ENCODE measurements around the gene HSPA12B. TPM values are rescaled to one million over a fixed set of nuclear protein-coding genes. Genes with fewer than 3 reads are reported as not detected.

HSPA12B gene
- total and polyA plus RNA-seq, 2 of the 4 experiments (the other 2 are of a cell fraction), result not detected

- Histone ChIP-seq H2BK5ac (ENCODE audit: low read depth, low read length, poor library complexity, severe bottlenecking) (peak overlapping the region; percentile 90), H4K20me1 (ENCODE audit: insufficient read depth, low read length) (no peaks in the 10 kb centered on the region), H2AK9ac (replicated peaks; ENCODE audit: low read depth, low read length, poor library complexity) (peak overlapping the region; percentile 42), H2AFZ (replicated peaks; ENCODE audit: low read length, poor library complexity) (peak overlapping the region; percentile 91), H4K91ac (ENCODE audit: insufficient read depth, low read depth, low read length) (no peak overlapping the region), H4K5ac (ENCODE audit: low read depth, low read length) (peak overlapping the region; percentile 36), H3K36me3 (ENCODE audit: control insufficient read depth, insufficient read depth, low read length) (peaks cover 11% of the 10 kb centered on the region), H3K4me2 (ENCODE audit: low read depth, low read length) (peak overlapping the region; percentile 92; the same call in 1 of the 2 replicates), H2BK120ac (ENCODE audit: low read depth, low read length) (peak overlapping the region; percentile 22), H3K23ac (ENCODE audit: low read depth, low read length) (peak overlapping the region; percentile 67; the same call in 1 of the 2 replicates), H3K27ac (ENCODE audit: insufficient read depth, low read length) (peak overlapping the region; percentile 95), H3K14ac (replicated peaks; ENCODE audit: low read depth, low read length) (peak overlapping the region; percentile 54; the same call in 1 of the 2 replicates), H3K18ac (ENCODE audit: low read depth, low read length) (no peak overlapping the region), H3K9me3 (ENCODE audit: control insufficient read depth, insufficient read depth, low read length) (no peaks in the 10 kb centered on the region), H2BK20ac (ENCODE audit: low read depth, low read length) (no peak overlapping the region), H2AK5ac (ENCODE audit: low read depth, low read length) (peak overlapping the region; percentile 29), H3K56ac (ENCODE audit: extremely low read depth, insufficient read depth, low read length) (no peak overlapping the region), H2BK15ac (ENCODE audit: low read depth, low read length) (peak overlapping the region; percentile 87; the same call in 1 of the 3 replicates), H3K9ac (ENCODE audit: low read depth, low read length) (peak overlapping the region; percentile 80; the same call in 1 of the 2 replicates), H3K4ac (ENCODE audit: low read depth, low read length) (peak overlapping the region; percentile 95; the same call in 1 of the 2 replicates), H3K9me1 (ENCODE audit: insufficient read depth, low read length) (peaks cover 15% of the 10 kb centered on the region), H4K8ac (ENCODE audit: low read depth in 2 of 2, low read length in 2 of 2) (peak overlapping the region; percentile 74 to 92), H3K27me3 (ENCODE audit: control insufficient read depth, insufficient read depth, low read length) (no peaks in the 10 kb centered on the region), H3K79me1 (ENCODE audit: low read depth in 1 of 2, low read length in 2 of 2) (peaks cover 31 to 45% of the 10 kb centered on the region in 2 experiments), H3K4me1 (ENCODE audit: control insufficient read depth, insufficient read depth, low read length) (peaks cover 26% of the 10 kb centered on the region), H3K4me3 (ENCODE audit: insufficient read depth, low read depth, low read length) (peak overlapping the region; percentile 82; the same call in 1 of the 2 replicates)
- BruUV-seq (replicated peaks), result no TSS peak
- CTCF ChIA-PET, result no interaction called here
- 87% methylated on average over 3 of the region's 25 CpGs; no CpG with 5 or more reads in 1 of the 2 experiments for WGBS, 2 experiments (ENCODE audit: extremely low coverage in 2 of 2, insufficient read length in 1 of 2)
- dilution Hi-C loops (cut with HindIII; ENCODE audit: low sequenced_read_pairs, unreplicated experiment), result no loop called here
- POLR2A ChIA-PET (ENCODE audit: unreplicated experiment), result no interaction called here
- intact Hi-C loops (cut with micrococcal nuclease), result no loop called here
- no peak for DNase-seq
- ATAC-seq (ENCODE audit: low read depth), result no peak
- in situ Hi-C loops (cut with MboI; ENCODE audit: low sequenced_read_pairs), result no loop called here
- TF ChIP-seq MAFK (IDR thresholded peaks at IDR 0.05; ENCODE audit: low read depth, low read length) (no peak), SMC3 (IDR thresholded peaks at IDR 0.05; ENCODE audit: low read depth, low read length) (no peak), FOS (IDR thresholded peaks at IDR 0.05; ENCODE audit: low read depth, low read length) (no peak), RAD21 (IDR thresholded peaks at IDR 0.05; ENCODE audit: low read length) (no peak), MAZ (IDR thresholded peaks at IDR 0.05; ENCODE audit: borderline replicate concordance, low read depth, low read length) (no peak), RCOR1 (IDR thresholded peaks at IDR 0.05; ENCODE audit: insufficient replicate concordance, low read length) (no peak), CEBPB (IDR thresholded peaks at IDR 0.05; ENCODE audit: low read depth, low read length) (no peak), ELK1 (IDR thresholded peaks at IDR 0.05; ENCODE audit: borderline replicate concordance, low read depth, low read length) (no peak), USF2 (IDR thresholded peaks at IDR 0.05; ENCODE audit: low read depth, low read length) (no peak), POLR2A (IDR thresholded peaks at IDR 0.05; ENCODE audit: low read depth, low read length) (no peak), CTCF (conservative IDR thresholded peaks at IDR 0.05; ENCODE audit: low read depth, low read length) (no peak), NFE2L2 (IDR thresholded peaks at IDR 0.05; ENCODE audit: low read depth, low read length) (no peak), CHD1 (IDR thresholded peaks at IDR 0.05; ENCODE audit: low read depth, low read length) (no peak), RFX5 (IDR thresholded peaks at IDR 0.05; ENCODE audit: low read depth, low read length) (no peak), MXI1 (IDR thresholded peaks at IDR 0.05; ENCODE audit: borderline replicate concordance, low read depth, low read length) (no peak)
Measured at GRCh38 chr20:3794701-3795420, 62.4 kb downstream of the HSPA12B start.

Measured in IMR-90 (cell line).